GM12872 (cell line): ENCODE data around the gene SLC1A2.

ENCODE experiments used
- CTCF ChIP-seq: IDR thresholded peaks from 3 replicates; pipeline ENCODE4 v1.5.1; 2011; ENCODE audit warnings: low read depth, mild to moderate bottlenecking, low read length, moderate library complexity; ENCODE audit not compliant: insufficient read depth

Gene SLC1A2

GRCh38 chr11:35282221-35282882 is 137.0 kb downstream of the SLC1A2 start:
- TF ChIP-seq CTCF: no peak

GRCh38 chr11:35281169-35281688 is 138.1 kb downstream of the SLC1A2 start:
- no peak for TF ChIP-seq CTCF

DNA sequence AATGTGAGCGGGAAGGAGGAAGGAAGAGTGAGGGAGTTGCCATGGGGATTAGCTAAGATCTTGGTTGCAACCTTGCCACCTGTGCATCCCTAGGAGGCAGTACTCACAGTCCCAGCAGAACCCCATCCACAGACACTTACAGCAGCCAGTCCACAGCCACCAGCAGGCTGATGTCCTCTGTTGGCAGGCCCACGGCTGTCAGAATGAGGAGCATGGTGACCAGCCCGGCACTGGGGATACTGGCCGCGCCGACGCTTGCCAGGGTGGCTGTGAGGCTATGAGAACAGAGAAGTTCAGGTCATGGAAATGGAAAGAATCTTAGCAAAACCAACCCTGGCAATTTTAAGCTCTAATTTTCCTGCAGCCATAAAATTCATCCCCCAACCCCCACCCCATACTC is 138.6 kb downstream of the SLC1A2 start:
- no peak for TF ChIP-seq CTCF

DNA sequence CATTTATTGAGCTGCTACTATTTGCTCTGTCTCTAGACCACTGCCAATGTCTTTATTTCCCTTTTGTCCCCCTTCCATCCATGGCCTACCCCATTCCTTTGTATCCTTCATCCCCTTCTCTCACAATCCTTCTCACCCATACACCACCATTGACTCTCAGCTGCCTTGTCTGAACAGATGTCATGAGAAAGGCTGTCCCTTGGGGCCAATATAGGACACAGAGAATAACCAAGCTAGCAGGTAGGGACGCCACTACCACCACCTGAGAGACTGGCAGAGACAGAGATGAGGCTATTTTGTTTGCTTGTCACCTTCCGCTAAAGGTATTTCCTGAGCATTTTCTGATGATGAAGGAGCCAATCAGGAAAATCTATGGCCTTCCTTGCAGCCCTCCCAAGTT is 141.5 kb downstream of the SLC1A2 start:
- no peak for TF ChIP-seq CTCF

- TF ChIP-seq CTCF: no peak
Observed at GRCh38 chr11:35276396-35277145, 142.8 kb downstream of the SLC1A2 start.

- no peak for TF ChIP-seq CTCF
Observed at GRCh38 chr11:35275786-35276170, 143.6 kb downstream of the SLC1A2 start.

- TF ChIP-seq CTCF: no peak
Observed at GRCh38 chr11:35274909-35275785, 144.2 kb downstream of the SLC1A2 start.
